HG02571 (cell line): ENCODE measurements around the gene FMC1.
"Not testable (repeated sequence)": the region's sequence is repeated elsewhere in the genome, so short reads cannot be mapped to it uniquely, and the experiment has no call there.

Experiments
- ATAC-seq: cut with Tn5 transposase; IDR thresholded peaks from one replicate; pipeline ENCODE4 v1.9.1; 2021; ENCODE audit warnings: mild to moderate bottlenecking, moderate library complexity; ENCODE audit not compliant: unreplicated experiment

The FMC1 gene

DNA sequence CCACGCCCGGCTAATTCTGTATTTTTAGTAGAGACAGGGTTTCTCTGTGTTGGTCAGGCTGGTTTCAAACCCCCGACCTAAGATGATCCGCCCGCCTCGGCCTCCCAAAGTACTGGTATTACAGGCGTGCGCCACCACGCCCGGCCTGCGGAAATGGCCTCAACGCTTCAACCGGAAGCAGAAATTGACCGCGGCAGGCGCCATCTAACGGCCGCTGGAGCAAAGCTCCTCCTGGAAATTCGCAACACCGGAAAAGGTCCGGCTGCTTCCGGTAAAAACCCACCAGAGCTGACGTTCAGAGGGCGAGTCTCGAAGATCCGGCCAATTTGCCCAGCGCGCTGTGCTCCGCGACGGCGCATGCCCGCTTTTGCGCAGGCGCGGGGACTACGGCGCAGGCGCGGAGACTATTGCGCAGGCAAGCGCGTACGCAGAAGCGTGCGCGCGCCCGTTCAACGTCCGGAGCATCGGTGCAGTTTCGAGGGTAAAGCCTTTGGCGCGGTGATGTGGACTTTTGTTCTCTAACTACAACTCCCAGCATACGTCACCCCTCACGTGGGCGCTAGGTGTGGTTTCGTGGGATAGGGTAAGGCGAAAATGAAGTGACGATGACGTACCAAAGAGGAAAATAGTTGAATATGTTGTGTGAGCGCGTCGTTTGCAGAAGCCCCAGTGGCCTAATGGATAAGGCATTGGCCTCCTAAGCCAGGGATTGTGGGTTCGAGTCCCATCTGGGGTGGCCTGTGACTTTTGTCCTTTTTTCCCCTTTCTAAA is 915 bp upstream of the FMC1 start:
- ATAC-seq, result peak; percentile 76

- no peak for ATAC-seq
Measured at GRCh38 chr7:139340808-139341057, 404 bp upstream of the FMC1 start.

- no peak for ATAC-seq
Measured at GRCh38 chr7:139341776-139342226, 664 bp downstream of the FMC1 start.

GRCh38 chr7:139345042-139345441 is 3.9 kb downstream of the FMC1 start:
- no peak for ATAC-seq

DNA sequence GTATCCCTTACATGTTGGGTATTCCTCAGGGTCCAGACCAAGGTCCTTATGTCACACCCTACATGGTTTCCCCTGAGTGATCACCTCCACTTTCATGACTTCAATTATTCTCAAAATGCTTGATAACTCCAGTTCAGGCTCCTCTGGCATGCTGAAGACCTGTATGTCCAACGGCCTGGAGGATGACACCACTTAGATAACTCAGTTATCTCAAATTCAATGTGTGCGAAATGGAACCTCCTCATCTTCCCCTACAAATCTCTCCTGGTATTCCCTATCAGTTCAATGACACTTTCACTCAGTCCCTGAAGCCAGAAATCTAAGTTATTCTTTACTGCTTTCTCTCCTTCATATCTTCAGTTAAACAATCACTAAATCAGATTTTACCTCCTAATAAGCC is 9.9 kb downstream of the FMC1 start:
- no peak for ATAC-seq

- ATAC-seq, result no peak
Measured at GRCh38 chr7:139354729-139355128, 13.6 kb downstream of the FMC1 start.

- no peak for ATAC-seq
Measured at GRCh38 chr7:139355320-139355719, 14.2 kb downstream of the FMC1 start.

DNA sequence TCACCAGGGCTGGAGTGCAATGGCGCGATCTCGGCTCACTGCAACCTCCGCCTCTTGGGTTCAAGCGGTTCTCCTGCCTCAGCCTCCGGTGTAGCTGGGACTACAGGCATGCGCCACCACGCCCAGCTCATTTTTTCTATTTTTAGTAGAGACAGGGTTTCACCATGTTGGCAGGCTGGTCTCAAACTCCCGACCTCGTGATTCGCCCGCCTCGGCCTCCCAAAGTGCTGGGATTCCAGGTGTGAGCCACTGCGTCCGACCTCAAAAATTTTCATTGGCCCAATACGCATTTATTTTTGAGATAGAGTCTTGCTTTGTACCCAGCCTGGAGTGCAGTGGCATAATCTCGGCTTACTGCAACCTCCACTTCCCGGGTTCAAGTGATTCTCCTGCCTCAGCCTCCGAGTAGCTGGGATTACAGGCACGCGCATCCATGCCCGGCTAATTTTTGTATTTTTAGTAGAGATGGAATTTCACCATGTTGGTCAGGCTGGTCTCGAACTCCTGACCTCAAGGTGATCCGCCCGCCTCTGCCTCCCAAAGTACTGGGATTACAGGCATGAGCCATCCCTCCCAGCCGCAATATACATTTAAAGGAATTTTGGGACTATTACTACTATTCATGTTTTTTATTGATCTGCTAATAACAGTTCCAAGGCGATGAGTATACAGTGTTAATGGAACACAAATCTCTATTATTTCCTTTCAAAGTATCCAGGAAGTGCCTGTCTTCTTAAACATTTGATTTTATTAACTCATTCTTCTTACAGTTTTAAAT is 16.8 kb downstream of the FMC1 start:
- not testable (repeated sequence) for ATAC-seq

DNA sequence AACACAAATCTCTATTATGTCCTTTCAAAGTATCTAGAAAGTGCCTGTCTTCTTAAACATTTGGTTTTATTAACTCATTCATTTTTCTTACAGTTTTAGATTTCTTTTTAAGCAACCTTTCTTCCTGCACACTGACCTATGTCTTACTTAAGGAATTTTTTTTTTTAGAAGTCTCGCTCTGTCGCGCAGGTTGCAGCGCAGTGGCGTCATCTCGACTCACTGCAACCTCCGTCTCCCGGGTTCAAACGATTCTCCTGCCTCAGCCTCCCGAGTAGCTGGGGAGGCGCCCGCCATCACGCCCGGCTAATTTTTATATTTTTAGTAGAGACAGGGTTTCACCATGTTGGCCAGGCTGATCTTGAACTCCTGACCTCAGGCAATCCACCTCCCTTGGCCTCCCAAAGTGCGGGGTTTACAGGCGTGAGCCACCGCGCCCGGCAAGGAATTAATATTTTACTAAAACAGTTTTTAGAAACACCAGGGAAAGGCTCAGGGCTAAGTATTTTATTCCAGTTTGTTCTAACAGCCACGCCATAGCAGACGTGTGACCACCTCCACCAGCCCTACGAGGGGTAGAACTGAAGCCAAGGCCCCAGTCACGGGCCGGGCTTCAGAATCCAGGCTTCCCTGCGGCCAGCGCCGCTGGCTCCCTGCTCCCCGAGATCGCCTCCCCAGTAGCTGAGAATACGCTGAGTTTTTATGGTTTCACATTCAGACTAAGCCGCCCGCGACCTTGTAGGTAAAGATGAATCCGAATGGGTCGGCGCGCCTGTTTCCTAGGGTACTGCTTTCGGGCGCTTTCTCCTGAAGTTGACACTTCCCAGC is 17.6 kb downstream of the FMC1 start:
- ATAC-seq, result peak; percentile 12

DNA sequence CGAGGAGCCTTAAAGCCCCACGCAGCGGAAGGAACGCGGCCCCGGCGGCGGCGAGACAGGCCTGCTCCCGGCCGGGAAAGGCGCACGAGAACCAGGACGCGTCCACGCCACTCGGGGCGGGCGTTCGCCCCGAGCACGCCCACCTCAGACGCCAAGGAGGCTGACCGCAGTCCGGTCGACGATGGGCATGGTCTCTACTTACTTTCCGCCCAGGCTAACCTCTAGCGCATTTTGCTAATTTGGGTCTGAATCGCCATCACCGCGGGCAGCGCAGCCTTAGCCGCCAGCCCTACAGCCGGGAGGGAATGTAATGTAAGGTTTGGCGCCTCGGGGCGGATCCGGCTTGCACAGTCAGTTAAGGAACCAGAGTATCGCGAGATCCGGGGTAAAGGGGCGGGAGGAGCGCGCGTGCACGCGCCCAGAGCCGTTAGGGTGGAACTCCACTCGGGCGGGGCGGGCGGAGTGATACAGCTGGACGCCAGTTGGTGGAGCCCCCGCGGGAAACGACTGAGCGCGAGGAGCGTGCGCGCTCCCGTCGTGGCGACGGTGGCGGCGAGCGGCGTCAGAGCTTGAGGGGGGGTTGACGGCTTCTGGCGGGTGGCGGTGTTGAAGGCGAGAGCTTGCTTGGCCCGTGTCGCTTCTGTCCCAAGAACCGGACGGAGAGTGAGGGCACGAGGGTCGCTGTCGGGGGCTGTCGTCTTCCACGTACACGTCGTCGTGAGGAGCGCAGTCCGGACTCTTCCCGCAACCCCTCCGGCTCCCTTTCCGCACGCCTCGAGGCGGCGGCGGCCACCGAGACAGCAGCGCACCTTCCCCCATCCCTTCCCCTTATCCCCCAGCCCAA is 18.5 kb downstream of the FMC1 start, which contains the start of gene LUC7L2:
Gene LUC7L2, plus strand, starts transcription at position 529 of the 844 bp plus-strand sequence. CDS start 368 bp downstream, outside the sequence.
- peak; percentile 64 for ATAC-seq

GRCh38 chr7:139360210-139360947 is 19.2 kb downstream of the FMC1 start:
- peak; percentile 76 for ATAC-seq

GRCh38 chr7:139360948-139361307 is 19.8 kb downstream of the FMC1 start:
- no peak for ATAC-seq

GRCh38 chr7:139361523-139361922 is 20.4 kb downstream of the FMC1 start:
- ATAC-seq, result no peak

DNA sequence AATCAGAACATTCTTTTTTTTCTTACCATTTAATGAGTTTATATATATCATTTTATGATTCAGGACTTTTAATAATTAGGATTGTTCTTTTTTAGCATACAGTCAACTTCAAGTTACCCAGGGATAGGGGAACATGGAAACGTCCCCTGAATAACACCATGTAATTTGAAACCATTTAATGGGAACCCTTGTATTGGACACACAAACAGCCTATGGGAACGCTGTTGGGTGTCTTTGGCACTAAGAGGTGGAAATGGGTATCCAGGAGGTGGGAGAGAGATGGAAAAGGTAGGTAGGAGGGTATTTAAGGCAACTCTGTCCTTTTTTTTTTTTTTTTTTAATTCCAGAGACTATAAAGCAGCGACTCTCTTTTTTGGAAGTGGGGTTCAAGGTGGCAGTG is 21.2 kb downstream of the FMC1 start:
- ATAC-seq, result no peak

GRCh38 chr7:139362981-139363380 is 21.8 kb downstream of the FMC1 start:
- no peak for ATAC-seq

- no peak for ATAC-seq
Measured at GRCh38 chr7:139365336-139365735, 24.2 kb downstream of the FMC1 start.

- ATAC-seq, result no peak
Measured at GRCh38 chr7:139366400-139366799, 25.3 kb downstream of the FMC1 start.

GRCh38 chr7:139367438-139368155 is 26.5 kb downstream of the FMC1 start:
- no peak for ATAC-seq

DNA sequence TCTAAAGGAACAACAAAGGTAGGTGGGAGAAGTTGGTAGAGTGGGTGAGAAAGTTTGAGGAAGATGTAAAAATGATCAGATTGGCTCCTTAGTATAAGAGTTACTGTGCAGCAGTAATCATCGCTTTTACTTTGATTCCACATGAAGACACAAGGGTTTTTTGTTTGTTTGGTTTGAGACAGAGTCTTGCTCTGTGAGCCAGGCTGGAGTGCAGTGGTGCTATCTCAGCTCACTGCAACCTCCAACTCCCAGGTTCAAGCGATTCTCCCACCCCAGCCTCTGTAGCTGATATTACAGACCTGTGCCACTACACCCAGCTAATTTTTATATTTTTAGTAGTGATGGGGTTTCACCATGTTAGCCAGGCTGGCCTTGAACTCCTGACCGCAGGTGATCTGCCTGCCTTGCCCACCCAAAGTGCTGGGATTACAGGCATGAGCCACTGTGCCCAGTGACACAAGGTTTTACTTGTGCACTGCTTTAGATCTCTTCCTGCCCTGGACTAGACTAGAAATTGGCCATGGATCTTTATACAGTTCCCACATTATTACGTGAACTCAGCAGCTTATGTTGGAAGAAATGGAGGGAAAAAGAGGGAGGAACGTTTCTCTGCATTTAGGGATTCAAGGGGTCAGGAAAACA is 29.3 kb downstream of the FMC1 start:
- ATAC-seq, result no peak
